Esophagus muscularis mucosa (tissue), 3 donors: ENCODE results near the gene DNM3.

Experiments
- POLR2A ChIP-seq: fragments of 450-650 bp; IDR thresholded peaks from one replicate; pipeline ENCODE4 v1.6.1; 2017; ENCODE audit warnings: antibody characterized with exemption, moderate library complexity, mild to moderate bottlenecking, low read depth
- POLR2AphosphoS5 ChIP-seq, 2 donors: sonication (generic); formaldehyde crosslinking; IDR thresholded peaks; one replicate each; pipeline ENCODE4 v1.6.1; 2017; ENCODE audit warnings: antibody characterized with exemption in 2 of 2
- TF ChIP-seq, protein P1 (sequence below), 3 experiments: fragments of 200-600 bp in 2 of 3; fragments of 450-650 bp in 1 of 3; sonication (generic) in 2 of 3; IDR thresholded peaks; one replicate each; pipeline ENCODE4 v1.5.1; 2017 to 2019; ENCODE audit warnings: antibody characterized with exemption in 3 of 3, mild to moderate bottlenecking in 2 of 3, moderate library complexity in 1 of 3

- no peak for TF ChIP-seq POLR2A
- TF ChIP-seq, protein P1, sequence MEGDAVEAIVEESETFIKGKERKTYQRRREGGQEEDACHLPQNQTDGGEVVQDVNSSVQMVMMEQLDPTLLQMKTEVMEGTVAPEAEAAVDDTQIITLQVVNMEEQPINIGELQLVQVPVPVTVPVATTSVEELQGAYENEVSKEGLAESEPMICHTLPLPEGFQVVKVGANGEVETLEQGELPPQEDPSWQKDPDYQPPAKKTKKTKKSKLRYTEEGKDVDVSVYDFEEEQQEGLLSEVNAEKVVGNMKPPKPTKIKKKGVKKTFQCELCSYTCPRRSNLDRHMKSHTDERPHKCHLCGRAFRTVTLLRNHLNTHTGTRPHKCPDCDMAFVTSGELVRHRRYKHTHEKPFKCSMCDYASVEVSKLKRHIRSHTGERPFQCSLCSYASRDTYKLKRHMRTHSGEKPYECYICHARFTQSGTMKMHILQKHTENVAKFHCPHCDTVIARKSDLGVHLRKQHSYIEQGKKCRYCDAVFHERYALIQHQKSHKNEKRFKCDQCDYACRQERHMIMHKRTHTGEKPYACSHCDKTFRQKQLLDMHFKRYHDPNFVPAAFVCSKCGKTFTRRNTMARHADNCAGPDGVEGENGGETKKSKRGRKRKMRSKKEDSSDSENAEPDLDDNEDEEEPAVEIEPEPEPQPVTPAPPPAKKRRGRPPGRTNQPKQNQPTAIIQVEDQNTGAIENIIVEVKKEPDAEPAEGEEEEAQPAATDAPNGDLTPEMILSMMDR (IDR thresholded peaks at IDR 0.05): no peak
- no peak for TF ChIP-seq POLR2AphosphoS5 (IDR thresholded peaks at IDR 0.05)
These were observed 344.7 kb downstream of the DNM3 start for GRCh38 chr1:172185996-172186395.
